Effector memory CD8-positive, alpha-beta T cell (primary cell): ENCODE results near the gene TAS2R31.
"Not testable (repeated sequence)": the region's sequence is repeated elsewhere in the genome, so short reads cannot be mapped to it uniquely, and the experiment has no call there.

Source experiments
- ATAC-seq: fragments of 150-1000 bp; cut with Tn5 transposase; replicated peaks from 2 replicates; pipeline ENCODE4 v1.10.0; 2021; ENCODE audit warnings: mild to moderate bottlenecking, moderate library complexity
- DNase-seq, 3 experiments: peaks; one replicate each; pipeline ENCODE4 v3.0.0; 2021
- H3K27ac Mint-ChIP-seq, 2 donors: one replicate each; pipeline ENCODE4 v1.8.0; 2022; ENCODE audit warnings: mild to moderate bottlenecking in 2 of 2, mixed read lengths in 2 of 2, moderate library complexity in 2 of 2
- H3K27me3 Mint-ChIP-seq, 2 donors: one replicate each; pipeline ENCODE4 v1.8.0; 2022; ENCODE audit warnings: mixed read lengths in 2 of 2
- H3K36me3 Mint-ChIP-seq: one replicate; pipeline ENCODE4 v1.8.0; 2022; ENCODE audit warnings: mild to moderate bottlenecking, moderate library complexity, mixed read lengths; ENCODE audit not compliant: insufficient read depth
- H3K4me1 Mint-ChIP-seq, 2 donors: one replicate each; pipeline ENCODE4 v1.8.0; 2022; ENCODE audit warnings: low read depth in 2 of 2, mixed read lengths in 2 of 2
- H3K4me3 Mint-ChIP-seq, 2 donors: one replicate each; pipeline ENCODE4 v1.8.0; 2022; ENCODE audit warnings: mild to moderate bottlenecking in 2 of 2, mixed read lengths in 2 of 2, moderate library complexity in 2 of 2
- H3K9me3 Mint-ChIP-seq, 2 donors: one replicate each; pipeline ENCODE4 v1.8.0; 2022; ENCODE audit warnings: mixed read lengths in 2 of 2
- total RNA-seq, 9 experiments: gene quantifications; one replicate each; lab custom pipeline; 2026; lab: John Stamatoyannopoulos, UW

The TAS2R31 gene, protein sequence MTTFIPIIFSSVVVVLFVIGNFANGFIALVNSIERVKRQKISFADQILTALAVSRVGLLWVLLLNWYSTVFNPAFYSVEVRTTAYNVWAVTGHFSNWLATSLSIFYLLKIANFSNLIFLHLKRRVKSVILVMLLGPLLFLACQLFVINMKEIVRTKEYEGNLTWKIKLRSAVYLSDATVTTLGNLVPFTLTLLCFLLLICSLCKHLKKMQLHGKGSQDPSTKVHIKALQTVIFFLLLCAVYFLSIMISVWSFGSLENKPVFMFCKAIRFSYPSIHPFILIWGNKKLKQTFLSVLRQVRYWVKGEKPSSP
- total RNA-seq = 0.89 to 12.2 (median 1.5) reads per million in 9 experiments

DNA sequence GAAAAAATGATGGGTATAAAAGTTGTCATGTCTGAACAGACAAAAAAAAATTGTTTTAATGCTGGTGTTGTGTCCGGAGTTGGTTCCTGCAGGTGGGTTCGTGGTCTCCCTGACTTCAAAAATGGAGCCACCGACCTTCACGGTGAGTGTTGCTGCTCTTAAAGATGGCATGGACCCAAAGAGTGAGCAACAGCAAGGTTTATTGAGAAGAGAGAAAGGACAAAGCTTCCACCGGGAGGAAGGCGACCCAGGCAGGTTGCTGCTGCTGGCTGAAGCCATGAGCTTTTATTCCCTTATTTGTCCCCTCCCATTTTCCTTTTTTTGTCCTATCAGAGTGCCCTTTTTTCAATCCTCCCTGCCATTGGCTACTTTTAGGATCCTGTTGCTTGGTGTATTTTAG is at the start of gene TAS2R31:
TSS of gene TAS2R31 (minus strand) at position 101 of the 400 bp plus-strand sequence. CDS start at position 29, 72 bp downstream.
- Mint-ChIP-seq H3K36me3 (peaks cover 12% of the 10 kb centered on the region), H3K27me3 (no peaks in the 10 kb centered on the region), H3K27ac (no peak within 1 kb of the TSS), H3K9me3 (no peaks in the 10 kb centered on the region), H3K4me3 (no peak within 1 kb of the TSS), H3K4me1 (peaks cover 0 to 3% of the 10 kb centered on the region in 2 donors)
- ATAC-seq (no peak), DNase-seq (no peak)

- no peak for DNase-seq
- no peak for ATAC-seq
- Mint-ChIP-seq H3K9me3 (peaks cover 2 to 8% of the 10 kb centered on the region in 2 donors), H3K4me1 (peaks cover 8 to 16% of the 10 kb centered on the region in 2 donors), H3K27ac (no peak overlapping the region), H3K4me3 (no peak overlapping the region), H3K27me3 (no peaks in the 10 kb centered on the region), H3K36me3 (no peaks in the 10 kb centered on the region)
Observed at GRCh38 chr12:11078246-11078645, 47.0 kb upstream of the TAS2R31 start.

GRCh38 chr12:11075642-11076041 is 44.4 kb upstream of the TAS2R31 start:
- Mint-ChIP-seq H3K4me1 (peaks cover 8 to 17% of the 10 kb centered on the region in 2 donors), H3K4me3 (no peak overlapping the region), H3K27me3 (no peaks in the 10 kb centered on the region), H3K27ac (no peak overlapping the region), H3K9me3 (peaks cover 0 to under 1% of the 10 kb centered on the region in 2 donors), H3K36me3 (no peaks in the 10 kb centered on the region)
- DNase-seq = no peak
- ATAC-seq = no peak

- no peak overlapping the region for H3K27ac Mint-ChIP-seq
- H3K4me3 Mint-ChIP-seq = no peak overlapping the region
- no peak for DNase-seq
Observed at GRCh38 chr12:11071414-11071813, 40.2 kb upstream of the TAS2R31 start.

GRCh38 chr12:11070999-11071398 is 39.8 kb upstream of the TAS2R31 start:
- no peak overlapping the region for H3K27ac Mint-ChIP-seq
- ATAC-seq = no peak

More at GRCh38 chr12:11071414-11071813, 40.2 kb upstream of the TAS2R31 start:
- no peaks in the 10 kb centered on the region for H3K27me3 Mint-ChIP-seq
- no peaks in the 10 kb centered on the region for H3K9me3 Mint-ChIP-seq
- ATAC-seq = no peak
- no peaks in the 10 kb centered on the region for H3K36me3 Mint-ChIP-seq
- peaks cover 11 to 20% of the 10 kb centered on the region in 2 donors for H3K4me1 Mint-ChIP-seq

DNA sequence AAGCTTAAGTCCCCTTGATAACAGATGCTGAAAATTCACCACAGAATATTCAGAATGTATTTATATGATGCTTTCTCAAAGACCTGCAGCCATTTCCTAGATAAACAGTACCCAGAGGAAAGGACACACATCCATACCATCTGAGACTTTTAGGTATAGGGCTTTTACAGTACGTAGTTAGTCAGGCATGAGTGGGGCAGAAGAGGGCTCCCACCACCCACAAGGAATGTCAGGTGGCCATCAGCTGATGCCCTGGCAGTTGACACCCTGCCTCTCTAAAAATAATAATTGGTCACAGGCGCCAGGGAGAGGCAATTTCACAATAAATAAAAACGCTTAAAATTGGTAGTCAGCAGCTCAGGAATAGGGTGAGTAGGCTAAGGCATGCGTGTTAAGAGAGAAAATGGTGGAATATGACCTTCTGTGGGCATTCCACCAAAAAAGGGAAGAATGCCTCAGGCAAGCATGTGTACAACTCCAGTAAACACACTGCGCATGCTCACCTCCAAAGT is 38.7 kb upstream of the TAS2R31 start:
- Mint-ChIP-seq H3K4me3 (no peak overlapping the region), H3K27ac (no peak overlapping the region), H3K36me3 (no peaks in the 10 kb centered on the region), H3K4me1 (peaks cover 11 to 13% of the 10 kb centered on the region in 2 donors), H3K27me3 (no peaks in the 10 kb centered on the region), H3K9me3 (no peaks in the 10 kb centered on the region)
- no peak for DNase-seq
- ATAC-seq = no peak

More at GRCh38 chr12:11070999-11071398, 39.8 kb upstream of the TAS2R31 start:
- Mint-ChIP-seq H3K9me3 (no peaks in the 10 kb centered on the region), H3K27me3 (no peaks in the 10 kb centered on the region), H3K36me3 (no peaks in the 10 kb centered on the region), H3K4me3 (no peak overlapping the region), H3K4me1 (peaks cover 11 to 16% of the 10 kb centered on the region in 2 donors)
- no peak for DNase-seq

DNA sequence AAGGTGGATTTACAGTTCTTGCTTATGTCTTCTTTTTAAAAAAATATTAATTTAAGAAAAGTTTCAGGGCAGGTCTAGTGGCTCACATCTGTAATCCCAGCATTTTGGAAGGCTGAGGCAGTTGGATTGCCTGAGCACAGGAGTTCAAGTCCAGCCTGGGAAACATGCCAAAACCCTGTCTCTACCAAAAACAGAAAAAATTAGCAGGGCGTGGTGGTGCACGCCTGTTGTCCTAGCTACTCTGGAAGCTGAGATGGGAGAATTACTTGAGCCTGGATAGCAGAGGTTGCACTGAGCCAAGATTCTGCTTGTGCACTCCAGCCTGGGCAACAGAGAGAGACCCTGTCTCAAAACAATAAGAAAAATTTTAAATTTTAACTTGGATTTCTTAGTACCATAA is 36.3 kb upstream of the TAS2R31 start:
- Mint-ChIP-seq H3K27ac (no peak overlapping the region), H3K36me3 (no peaks in the 10 kb centered on the region), H3K4me3 (no peak overlapping the region), H3K27me3 (no peaks in the 10 kb centered on the region), H3K4me1 (peaks cover 11 to 15% of the 10 kb centered on the region in 2 donors), H3K9me3 (no peaks in the 10 kb centered on the region)
- DNase-seq (no peak), ATAC-seq (no peak)

DNA sequence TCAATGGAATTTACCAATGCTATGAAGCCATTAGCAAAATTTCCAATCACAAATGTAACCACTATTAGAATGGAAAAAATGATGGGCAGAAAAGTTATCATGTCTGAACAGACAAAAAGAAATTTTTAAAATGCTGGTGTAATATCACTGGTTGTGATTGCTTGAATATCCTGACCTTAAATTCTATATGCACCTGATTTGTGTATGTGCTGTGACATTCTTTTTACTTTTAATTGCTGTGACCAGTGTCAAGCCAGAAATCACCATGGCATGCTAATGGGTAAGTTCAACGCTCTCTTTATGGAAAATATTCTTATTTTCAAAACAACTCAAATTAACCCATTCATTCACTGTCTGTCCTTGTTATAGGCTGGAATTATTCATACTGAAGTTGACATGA is 31.0 kb upstream of the TAS2R31 start, which contains the start of gene TAS2R46:
TSS of gene TAS2R46 (minus strand) at position 101 of the 400 bp plus-strand sequence. CDS start at position 101, 0 bp downstream.
- H3K27ac Mint-ChIP-seq = peak within 1 kb of the TSS in 1 of 2 donors; percentile 27
- H3K36me3 Mint-ChIP-seq, H3K4me3 Mint-ChIP-seq, H3K9me3 Mint-ChIP-seq, DNase-seq, ATAC-seq, H3K27me3 Mint-ChIP-seq: not testable (repeated sequence)
- peaks cover 14 to 18% of the 10 kb centered on the region in 2 donors for H3K4me1 Mint-ChIP-seq

DNA sequence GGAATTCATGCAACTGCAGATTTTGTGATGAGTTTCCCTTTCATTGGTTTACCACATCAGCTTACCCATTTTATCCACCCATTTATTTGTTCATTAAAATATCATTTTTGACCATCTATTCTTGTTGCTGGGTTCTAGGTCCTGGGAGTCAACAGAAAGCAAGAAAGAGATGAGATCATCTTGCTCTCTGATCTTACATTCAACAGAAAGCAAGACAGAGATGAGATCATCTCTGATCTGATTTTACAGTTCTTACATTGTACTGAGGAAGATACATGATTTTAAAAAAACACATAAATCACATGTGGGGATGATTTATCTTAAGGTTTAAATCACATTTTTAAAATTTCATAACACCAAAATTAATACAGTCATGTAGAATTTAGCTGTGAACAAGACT is 28.6 kb upstream of the TAS2R31 start:
- H3K9me3 Mint-ChIP-seq = no peaks in the 10 kb centered on the region
- DNase-seq (no peak), ATAC-seq (no peak)
- no peak overlapping the region for H3K4me3 Mint-ChIP-seq
- no peak overlapping the region for H3K27ac Mint-ChIP-seq
- peaks cover 14 to 18% of the 10 kb centered on the region in 2 donors for H3K4me1 Mint-ChIP-seq
- H3K27me3 Mint-ChIP-seq = no peaks in the 10 kb centered on the region
- H3K36me3 Mint-ChIP-seq = no peaks in the 10 kb centered on the region

DNA sequence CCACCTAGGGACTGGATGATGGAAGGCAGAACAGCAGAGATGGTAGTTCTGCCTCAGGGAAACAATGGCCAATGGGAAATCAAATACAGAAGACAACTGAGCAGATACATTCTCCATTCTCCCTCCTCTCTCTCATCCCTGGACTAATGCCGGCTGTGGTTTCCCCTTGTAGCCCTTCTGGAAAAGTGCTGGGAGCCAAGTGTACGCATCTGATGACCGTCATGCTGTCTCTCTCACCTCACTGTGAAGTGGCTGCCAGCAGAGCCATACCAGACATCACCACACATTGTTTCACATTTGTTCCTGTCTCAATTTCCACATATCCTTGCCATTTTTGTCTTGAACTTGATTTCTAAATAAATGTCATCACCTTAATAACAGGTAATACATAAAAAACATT is 27.8 kb upstream of the TAS2R31 start:
- H3K27ac Mint-ChIP-seq = no peak overlapping the region
- no peaks in the 10 kb centered on the region for H3K36me3 Mint-ChIP-seq
- H3K27me3 Mint-ChIP-seq = no peaks in the 10 kb centered on the region
- no peak for ATAC-seq
- peaks cover 11 to 14% of the 10 kb centered on the region in 2 donors for H3K4me1 Mint-ChIP-seq
- H3K4me3 Mint-ChIP-seq = no peak overlapping the region
- H3K9me3 Mint-ChIP-seq = no peaks in the 10 kb centered on the region
- no peak for DNase-seq

DNA sequence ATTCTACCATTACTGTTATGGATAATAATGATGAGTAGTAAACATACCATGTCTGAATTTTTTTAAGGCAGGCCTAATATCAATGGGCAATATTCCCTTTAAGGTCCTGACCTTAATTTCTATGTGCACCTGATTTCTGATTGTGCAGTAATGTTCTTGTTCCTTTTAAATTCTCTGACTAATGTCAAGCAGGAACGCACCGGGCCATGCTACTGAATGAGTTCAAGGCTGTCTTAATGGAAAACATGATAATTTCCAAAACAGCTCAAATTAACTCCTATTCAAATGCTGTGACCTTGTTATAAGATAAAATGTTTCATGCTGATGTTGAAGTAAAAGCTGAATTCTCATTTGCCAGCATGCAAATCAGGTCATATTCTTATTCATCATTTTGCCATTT is 24.1 kb upstream of the TAS2R31 start:
- peaks cover 4 to 5% of the 10 kb centered on the region in 2 donors for H3K4me1 Mint-ChIP-seq
- H3K27ac Mint-ChIP-seq = no peak overlapping the region
- ATAC-seq (no peak), DNase-seq (no peak)
- no peaks in the 10 kb centered on the region for H3K27me3 Mint-ChIP-seq
- H3K4me3 Mint-ChIP-seq = no peak overlapping the region
- H3K9me3 Mint-ChIP-seq = peaks cover 0 to 6% of the 10 kb centered on the region in 2 donors
- no peaks in the 10 kb centered on the region for H3K36me3 Mint-ChIP-seq

DNA sequence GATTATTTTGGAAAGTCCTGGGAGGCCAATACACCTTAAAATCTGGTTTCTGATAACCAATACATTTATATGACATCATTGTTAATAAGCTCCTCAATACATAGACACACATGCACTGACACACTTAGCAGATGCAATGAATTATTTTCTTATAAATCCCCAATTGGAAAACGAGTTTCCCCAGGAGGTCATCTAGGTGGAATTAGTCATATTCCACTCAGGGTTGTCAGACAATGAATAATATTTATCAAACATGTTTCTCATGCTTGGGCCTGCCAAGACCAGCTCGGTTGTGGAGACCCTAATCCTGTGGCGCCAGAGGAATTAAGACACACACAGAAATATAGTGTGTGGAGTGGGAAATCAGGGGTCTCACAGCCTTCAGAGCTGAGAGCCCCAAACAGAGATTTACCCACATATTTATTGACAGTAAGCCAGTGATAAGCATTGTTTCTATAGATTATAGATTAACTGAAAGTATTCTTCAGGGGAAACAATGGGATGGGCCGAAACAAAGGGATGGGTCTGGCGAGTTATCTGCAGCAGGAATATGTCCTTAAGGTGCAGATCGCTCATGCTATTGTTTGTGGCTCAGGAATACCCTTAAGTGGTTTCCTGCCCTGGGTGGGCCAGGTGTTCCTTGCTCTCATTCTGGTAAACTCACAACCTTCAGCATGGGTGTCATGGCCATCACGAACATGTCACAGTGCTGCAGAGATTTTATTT is 18.8 kb upstream of the TAS2R31 start:
- peaks cover 12% of the 10 kb centered on the region for H3K36me3 Mint-ChIP-seq
- DNase-seq, H3K27me3 Mint-ChIP-seq, H3K4me3 Mint-ChIP-seq, H3K9me3 Mint-ChIP-seq, H3K4me1 Mint-ChIP-seq, ATAC-seq, H3K27ac Mint-ChIP-seq: not testable (repeated sequence)

DNA sequence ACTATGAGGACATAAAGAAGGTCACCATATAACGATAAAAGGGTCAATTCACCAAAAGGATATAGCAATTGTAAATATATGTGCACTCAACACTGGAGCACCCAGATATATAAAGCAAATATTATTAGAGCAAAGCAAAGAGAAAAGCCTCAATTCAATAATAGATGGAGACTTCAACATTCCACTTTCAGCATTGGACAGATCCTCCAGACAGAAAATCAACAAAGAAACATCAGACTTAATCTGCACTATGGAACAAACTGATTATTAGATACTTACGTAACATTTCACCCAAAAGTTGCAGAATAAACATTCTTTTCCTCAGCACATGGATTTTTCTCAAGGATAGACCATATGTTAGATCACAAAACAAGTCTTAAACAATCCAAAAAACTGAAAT is 10.2 kb upstream of the TAS2R31 start:
- H3K4me3 Mint-ChIP-seq, ATAC-seq, H3K27me3 Mint-ChIP-seq, H3K9me3 Mint-ChIP-seq, H3K27ac Mint-ChIP-seq, DNase-seq: not testable (repeated sequence)
- peaks cover 13% of the 10 kb centered on the region for H3K36me3 Mint-ChIP-seq
- peaks cover 5 to 18% of the 10 kb centered on the region in 2 donors for H3K4me1 Mint-ChIP-seq
